A204.1 (cell line): ENCODE measurements around the gene C8G.

Experiments
- FAIRE-seq: peaks from 2 replicates; lab custom pipeline; 2012; peaks lifted over from hg19 to GRCh38; lab: Jason Lieb, UNC

Gene C8G

DNA sequence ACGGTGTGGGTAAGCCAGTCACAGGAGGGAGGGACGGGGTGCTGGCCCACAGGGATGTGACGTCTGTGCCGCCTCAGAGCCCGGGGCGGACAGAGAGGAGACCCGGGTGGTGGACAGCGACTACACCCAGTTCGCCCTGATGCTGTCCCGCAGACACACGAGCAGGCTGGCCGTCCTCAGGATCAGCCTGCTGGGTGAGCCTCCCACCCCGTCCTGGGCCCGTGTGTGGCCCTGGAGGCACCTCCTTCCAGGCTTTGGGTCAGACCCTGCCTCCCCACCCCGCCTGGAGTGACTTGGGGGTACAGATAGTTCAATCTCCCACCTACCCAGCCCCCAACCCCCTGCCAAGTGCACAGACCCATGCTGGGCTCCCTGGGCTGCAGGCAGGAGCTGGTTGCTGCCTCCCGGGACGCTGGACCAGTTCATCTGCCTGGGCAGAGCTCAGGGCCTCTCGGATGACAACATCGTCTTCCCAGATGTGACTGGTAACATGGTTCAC, 8.8 kb downstream of the C8G start:
- no peak for FAIRE-seq

DNA sequence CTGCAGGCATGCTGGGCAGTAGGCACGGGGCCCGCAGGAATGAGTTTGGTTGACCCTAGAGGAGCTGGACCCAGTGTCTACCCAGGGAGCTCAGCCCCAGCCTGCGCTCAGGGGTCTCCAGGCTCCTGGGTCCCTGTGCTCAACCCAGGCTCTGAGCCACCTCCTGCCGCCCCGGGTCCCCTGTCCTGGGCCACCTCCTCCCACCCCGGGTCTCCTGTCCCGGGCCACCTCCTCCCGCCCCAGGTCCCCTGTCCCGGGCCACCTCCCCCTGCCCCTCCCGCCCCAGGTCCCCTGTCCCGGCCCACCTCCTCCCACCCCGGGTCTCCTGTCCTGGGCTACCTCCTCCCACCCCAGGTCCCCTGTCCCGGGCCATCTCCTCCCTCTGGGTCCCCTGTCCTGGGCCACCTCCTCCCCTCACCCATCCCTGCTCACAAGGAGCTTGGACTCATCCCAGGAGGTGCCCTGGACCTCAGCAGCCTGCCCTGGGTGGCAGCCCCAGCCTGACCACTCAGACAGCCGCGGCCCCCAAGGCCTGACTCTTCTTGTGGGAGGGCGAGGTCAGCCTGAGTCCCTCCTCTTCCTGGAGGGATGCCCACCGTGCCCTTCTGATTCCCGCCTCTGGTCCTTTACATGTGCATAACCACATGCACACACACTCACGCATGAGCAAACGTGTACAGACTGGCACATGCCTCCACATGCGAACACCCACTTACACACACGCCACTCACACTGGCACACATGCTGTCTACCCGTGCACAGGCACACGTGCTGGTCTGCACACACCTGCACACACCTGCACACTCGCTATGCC, 9.4 kb downstream of the C8G start:
- FAIRE-seq, result no peak

DNA sequence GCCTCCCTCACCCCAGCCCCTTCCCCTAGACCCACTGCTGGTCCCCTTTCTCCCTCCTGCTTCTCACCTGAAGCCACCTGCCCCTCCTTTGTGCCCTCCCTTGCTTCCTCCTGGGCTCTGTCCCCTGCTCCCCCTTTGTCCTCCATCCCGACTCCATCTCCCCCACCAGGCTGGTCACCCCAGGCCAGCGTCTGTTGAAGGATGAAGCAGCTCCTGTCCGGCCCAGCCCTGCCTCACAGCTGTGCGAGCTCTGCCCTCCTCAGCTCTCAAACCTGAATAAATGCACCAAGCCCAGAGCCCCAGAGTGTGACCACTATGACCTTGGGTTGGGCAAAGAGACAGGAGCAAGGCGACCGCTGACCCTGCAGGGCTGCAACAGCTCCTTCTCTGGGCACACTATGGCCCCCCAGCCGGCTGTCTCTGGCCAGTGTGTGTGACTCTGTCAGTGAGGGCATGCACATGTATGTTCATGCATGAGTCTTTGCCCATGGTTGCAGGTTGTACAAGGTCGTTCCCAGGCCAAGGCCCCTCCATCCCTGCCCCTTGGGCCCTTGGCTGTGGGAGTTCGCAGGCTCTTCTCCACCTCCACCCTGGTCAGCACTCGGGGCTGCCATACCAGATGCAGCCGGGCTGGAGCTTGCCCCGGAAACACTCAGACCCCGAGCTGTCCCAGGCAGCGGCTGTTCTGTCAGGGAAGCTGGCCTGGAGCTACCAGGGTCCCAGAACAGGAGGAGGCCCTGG, 10.3 kb downstream of the C8G start:
- FAIRE-seq, result no peak

DNA sequence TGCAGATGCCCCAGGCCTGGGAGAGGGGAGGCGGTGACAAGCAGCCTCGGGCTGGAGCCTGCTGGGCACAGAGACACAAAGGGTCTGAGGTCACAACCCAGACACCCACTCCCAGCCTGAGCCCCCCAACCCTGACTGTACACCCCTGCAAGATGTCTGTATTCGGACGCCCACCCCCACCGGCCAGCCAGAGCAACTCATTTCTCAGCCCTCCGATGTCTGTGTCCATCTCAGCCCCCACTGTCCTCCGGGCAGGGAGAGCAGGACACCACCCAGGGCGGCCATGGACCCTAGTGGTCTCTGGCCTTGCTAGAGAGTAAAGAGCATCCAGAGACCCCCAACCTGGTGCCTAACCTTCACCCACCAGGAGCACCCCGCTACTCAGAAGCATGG, 10.9 kb downstream of the C8G start:
- FAIRE-seq, result no peak

DNA sequence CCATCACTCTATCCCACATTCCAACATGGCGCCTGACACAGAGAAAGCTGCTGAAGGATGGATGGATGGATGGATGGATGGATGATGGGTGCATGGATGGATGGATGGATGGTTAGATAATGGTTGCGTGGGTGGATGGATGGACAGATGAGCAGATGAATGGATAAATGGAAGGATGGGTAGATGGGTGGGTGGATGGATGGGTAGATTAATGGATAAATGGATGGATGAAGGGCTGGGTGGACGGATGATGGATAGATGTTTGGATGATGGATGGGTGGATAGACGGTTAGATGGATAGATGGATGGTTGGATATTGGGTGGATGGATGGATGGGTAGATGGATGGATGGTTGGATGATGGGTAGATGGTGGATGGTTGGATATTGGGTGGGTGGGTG, 11.6 kb downstream of the C8G start:
- FAIRE-seq, result no peak

DNA sequence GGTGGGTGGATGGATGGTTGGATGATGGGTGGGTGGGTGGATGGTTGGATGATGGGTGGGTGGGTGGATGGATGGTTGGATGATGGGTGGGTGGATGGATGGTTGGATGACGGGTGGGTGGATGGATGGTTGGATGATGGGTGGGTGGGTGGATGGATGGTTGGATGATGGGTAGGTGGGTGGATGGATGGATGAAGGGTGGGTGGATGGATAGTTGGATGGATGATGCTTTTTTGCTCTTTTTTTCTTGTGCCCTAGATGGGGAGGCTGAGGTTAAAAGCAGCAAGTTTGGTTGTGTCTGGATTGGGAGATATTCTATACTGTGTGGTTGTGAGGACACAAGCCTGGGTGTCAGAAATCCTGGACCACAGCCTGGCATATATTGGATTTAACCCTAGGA, 12.4 kb downstream of the C8G start:
- FAIRE-seq, result no peak

DNA sequence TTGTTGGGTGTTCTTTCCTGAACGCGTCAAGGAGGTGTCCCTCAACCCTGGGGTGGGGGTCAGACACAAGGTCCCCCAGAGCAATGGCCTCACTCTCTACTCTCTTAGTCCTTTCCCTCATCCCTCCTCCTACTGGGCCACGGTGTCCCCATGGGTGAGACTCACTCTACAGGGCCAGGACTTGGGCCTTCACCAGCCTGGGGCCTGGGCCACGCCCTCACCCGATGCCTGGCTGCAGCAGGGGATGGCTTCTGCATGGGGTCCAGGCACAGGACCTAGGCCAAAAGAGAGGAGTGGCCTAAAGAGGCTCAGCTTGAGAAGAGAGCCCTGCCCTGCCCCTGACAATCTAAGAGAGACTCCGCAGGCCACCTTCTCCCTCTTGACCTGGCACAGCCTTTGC, 12.9 kb downstream of the C8G start:
- FAIRE-seq, result no peak

DNA sequence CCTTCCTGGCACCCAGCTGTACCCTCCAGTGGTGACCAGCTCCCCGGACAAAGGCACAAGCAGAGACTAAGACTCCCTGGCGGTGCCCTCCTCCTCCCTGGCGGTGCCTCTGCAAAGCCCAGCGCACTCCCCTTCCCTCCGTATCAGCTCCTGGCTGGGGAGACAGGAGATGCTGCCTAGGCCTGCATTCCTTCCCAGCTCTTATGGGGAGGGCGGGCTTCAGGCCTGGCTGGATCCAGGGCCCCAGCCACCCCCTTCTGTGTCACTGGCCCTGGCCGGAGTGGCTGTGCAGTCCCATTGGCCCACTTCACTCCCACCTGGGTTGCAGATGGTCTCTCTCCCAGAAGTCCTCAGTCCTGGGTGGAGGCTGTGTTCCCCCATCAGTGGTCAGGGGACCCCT, 13.4 kb downstream of the C8G start:
- no peak for FAIRE-seq

DNA sequence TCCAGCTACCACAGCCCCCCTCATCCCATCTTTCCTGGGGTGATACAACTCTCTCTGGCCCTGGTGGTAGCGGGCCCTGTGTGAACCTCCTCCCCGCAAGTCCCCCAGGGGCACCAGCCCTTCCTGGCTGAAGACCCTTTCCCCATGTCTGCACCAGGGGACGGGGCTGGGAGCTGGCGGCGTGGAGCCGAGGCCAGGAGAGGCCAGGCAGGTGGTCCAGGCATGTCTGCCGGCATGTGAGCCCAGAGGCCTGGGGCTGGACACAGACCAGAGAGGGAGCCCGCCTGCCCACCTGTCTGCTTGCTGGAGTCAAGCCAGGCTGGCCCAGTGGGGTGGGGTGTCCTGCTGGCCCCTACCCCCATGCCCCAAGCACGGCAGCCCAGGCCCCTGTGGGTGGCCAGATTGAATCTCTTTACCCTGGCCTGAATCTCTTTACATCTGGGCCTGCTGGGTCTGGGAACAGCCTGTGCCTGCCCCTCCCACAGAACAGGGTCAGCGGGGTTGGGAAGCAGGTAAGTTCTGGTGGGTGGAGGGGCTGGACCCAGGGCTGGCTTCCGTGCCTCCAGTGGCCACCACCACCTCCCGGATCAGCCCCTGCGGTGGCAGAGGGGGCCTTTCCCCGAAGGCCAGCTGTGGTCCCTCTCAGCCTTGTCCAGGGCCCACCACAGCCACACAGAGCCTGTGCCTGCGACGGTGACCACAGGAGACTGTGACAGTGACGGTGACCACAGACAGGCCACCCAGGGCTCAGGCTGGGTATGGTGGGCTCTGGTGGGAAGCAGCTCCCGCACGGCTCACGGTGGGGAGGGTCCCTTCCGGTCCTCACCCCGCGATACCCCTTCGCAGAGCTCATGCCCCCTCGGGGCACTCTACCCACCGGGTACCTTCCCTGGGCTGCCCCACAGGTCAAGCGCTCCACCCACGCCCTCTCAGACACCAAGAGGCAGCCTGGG, 14.1 kb downstream of the C8G start:
- FAIRE-seq, result no peak

DNA sequence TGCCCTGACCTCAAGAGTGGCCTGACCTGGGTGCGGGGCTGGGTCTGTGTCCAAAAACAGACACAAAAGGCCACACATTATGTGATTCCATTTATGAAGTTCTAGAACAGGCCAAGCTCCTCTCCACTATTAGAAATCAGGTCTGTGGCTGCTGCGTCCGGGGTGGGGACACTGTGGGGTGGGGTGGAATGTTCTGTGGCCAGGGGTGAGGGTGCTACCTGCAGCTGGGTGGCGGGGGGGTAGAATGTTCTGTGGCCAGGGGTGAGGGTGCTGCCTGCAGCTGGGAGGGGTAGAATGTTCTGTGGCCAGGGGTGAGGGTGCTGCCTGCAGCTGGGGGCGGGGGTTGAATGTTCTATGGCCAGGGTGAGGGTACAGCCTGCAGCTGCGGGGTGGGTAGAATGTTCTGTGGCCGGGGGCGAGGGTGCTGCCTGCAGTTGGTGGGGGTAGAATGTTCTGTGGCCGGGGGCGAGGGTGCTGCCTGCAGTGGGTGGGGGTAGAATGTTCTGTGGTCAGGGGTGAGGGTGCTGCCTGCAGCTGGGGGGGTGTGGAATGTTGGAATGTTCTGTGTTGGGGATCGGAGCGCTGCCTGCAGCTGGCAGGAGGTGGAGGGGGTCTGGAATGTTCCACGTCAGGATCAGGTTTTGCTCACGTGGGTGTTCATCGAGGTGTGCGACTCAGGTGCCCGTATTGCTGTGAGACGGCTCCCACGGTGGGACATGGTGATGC, 15.3 kb downstream of the C8G start:
- no peak for FAIRE-seq

DNA sequence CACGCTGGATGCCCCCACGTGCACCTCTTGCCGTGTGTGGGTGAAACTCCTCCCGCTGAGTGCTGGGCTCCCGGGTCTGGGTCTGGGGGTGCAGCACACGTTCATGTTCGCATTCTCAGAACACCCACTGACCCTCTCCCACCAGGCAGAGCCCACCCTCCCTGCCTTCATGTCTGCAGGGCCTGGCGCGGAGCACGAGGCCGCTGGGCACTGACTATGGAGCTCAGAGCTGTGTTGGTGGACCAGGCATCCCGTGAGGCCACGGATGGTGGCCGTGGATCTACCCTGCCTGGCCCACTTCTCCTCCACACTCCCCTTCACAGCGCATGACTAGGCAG, 15.9 kb downstream of the C8G start:
- no peak for FAIRE-seq

DNA sequence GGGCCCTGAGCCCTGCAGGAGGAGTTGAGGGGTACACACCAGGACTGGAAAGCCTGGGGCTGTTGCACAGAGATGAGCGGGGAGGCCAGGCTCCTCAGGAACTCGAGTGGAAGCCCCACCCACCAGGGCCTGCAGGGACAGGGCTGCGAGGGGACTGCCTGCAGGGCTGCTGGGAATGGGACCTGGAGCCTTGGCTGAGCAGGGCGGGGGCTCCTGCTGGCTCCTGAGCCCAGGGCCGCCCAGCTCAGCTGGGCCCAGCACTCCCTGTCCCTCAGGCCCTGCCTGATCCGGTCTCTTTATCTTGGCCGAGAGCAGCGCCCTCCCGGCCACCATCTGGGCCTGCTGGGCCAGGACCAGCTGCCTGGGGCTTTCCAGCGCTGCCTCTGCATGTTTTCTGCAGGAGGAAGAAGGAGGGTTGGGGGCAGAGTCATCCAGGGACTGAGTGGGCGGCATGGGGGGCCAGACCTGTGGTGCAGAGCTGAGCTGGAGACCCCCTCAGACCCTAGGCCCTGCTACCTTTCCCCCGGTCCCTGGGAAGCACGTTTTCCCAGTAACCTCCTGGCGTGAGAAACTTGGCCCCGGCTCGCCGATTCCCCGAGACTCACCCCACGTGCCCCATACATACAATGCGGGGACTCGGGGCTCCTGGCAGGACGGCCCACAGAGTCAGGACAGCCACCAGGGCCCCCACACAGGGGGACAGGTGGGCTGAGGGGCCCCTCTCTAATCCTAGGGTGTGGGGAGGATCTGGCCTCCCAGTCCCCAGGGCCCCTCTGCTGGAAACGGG, 16.4 kb downstream of the C8G start:
- FAIRE-seq, result no peak

DNA sequence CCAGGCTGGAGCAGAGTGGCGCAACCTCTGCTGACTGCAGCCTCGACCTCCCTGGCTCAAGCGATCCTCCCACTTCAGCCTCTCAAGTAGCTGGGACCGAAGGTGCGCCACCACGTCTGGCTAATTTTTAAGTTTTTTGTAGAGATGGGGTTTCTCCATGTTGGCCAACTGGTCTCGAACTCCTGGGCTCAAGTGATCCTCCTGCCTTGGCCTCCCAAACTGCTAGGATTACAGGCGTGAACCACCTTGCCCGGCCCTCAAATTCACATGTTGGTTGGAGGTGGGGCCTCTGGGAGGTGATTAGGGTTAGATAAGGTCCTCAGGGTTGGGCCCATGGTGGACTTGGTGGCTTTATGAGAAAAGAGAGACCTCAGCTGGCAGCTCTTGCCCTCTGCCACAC, 17.1 kb downstream of the C8G start:
- FAIRE-seq, result no peak

DNA sequence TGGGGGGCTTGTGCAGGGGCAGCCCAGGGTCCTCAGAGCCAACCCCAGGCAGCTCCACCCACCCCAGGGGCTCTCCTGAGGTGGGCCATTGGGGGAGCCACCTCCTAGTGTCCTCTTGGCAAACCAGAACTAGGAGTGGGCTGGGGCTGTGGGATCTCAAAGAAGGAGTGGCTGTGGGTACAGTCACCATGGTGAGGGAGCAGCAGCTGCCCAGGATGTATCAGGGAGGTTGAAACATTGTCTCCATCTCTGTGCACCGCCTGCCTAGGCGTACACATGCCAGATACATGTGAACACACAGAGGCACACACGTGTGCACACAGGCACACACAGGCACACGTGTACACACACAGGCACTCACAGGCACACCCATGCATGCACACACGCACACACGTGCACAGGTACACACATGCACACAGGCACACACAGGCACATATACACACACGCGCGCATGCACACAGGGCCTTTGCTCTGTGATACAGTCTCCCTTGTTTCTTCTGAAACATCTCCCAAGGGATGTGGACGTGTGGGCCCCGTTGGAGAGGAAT, 17.7 kb downstream of the C8G start:
- no peak for FAIRE-seq

DNA sequence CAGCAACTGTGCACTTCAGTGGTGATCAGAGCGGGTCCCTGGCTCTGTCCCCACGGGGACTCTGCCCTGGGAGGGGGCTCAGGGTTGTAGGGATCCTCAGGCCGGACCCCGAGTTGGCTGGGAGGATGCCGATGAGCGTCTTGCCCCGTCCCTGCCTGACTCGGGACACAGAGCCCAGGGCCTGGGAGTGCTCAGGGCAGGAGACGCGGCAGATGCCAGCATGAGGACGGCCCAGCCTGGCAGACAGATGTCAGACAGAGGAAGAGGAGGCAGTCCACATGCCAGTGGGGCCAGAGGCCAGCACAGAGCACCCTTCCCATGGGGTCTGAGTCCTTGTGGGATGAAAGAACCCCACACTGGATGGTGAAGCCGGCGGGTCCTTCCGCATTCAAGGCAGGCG, 18.3 kb downstream of the C8G start:
- no peak for FAIRE-seq

DNA sequence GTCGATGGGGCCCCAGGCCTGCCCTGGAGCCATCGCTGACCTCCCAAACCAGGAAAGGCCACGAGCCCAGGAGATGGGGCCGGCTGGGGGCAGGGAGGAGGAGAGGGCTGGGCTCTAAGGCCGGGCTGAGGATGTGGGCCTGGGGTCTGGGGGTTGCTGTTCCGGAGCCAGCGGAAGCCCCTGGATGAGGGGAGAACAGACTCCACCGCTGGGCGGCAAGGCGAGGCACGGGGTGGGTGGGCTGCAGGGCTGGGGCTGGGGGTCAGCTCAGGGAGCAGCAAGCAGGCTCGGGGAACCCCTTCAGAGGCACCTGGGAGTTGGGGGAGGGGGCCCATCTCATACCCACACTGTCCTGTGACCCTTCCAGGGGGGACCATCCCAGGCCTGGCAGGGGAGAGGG, 18.7 kb downstream of the C8G start:
- FAIRE-seq, result no peak

DNA sequence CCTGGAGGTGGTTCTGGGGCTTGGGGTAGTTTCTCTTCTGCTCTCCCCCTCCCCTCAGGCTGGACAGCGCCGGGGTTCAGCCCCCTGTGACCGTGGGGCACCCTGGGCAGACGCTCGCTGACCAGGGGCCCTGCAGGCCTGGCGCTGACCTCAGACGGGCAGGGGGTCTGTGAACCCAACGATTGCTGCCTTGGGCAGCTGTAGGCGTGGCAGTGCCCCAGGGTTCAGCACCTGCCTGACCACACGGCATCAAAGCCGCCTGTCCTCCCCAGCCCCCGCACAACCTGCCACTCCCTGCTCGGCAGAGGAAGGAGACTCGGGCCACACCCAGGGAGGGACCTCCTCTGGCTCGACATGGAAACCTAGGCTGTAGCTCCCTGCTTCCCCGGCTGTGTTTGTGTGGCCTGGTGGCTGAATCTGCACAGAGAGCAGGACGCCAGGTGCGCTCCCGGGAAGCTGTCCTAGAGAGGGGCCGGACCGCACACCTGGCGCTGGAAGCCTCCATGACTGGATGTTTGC, 19.2 kb downstream of the C8G start:
- FAIRE-seq, result no peak

DNA sequence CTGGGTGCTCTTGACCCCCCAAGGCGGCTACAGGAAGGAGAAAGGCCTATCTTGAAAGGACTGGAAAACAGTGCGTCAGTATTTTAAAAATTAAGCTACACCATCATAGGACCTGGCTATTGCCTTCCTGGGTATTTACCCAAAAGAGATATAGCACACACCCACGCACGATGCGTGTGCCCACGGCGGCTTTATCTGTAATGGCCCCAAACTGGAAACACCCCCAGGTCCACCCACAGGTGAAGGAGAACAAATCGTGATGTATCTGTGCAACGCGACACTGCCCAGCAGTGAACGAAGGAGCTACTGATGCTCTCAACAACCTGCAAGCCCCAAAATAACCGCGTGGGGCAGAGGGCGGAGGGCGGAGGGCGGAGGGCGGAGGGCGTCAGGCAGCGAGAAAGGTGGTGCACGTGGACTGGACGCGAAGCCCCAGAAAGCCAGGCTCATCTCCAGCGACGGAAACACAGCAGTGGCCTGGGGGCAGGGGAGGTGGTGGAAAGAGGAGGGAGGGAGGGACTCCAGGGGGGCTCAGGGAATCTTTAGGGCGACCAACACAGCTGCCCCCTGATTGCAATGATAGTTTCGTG, 19.9 kb downstream of the C8G start:
- FAIRE-seq, result no peak

DNA sequence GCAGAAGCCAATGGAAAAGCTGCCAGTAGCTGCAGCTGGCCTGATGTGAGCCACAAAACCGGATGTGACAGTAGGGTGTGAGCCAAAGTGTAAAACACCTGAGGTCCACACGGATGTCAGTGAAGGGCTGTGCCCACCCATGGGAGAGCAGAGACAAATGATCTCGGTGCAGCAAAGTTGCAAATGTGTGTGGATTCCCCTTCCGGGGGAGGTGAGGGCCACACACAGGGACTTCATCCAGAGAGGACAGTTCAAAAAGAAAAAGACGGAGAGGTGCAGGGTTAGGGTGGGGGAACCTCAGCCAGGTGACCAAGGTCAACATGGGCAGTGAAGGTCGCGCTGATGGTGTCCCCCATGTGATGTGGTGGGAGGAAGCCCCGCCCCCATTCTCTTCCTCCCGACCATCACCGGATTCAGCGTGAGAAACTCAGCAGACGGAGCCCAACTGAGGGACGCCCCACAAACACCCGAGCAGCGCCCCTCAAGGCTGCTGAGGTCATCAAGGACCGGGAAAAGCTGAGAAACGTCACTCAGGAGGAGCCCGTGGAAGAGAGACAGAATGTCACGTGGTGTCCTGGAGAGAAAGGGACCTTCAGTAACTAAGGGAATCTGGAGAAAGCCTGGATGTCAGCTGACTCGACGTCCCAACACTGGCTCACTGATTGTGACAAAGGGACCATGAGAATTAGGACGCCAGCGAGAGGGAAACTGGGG, 20.9 kb downstream of the C8G start:
- no peak for FAIRE-seq
